Measurements from ENCODE around the gene LYPLAL1.

LYPLAL1 gene

DNA sequence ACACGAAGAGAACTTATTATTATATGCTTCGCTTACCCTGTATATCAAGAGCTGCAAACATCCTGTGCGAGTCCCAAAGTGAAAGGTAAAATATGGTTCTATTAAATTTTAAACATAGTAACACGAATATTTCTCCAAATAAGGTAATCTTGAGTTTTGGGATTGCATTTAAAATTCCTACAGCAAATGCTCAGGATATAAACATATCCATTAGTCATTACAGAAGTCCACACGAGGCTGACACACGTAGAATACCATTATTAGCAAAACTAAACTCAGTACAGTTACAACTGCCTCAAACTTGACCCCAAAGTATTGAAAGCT lies 282 bp upstream of the LYPLAL1 start:
- no peak overlapping the region; the same call in 1 of the 2 replicates for H3K4me3 ChIP-seq (ENCODE audit: control insufficient read depth, low read depth, low read length)
- TF ChIP-seq CTCF (IDR thresholded peaks at IDR 0.05; ENCODE audit: control insufficient read depth, insufficient read depth, low read depth, low read length, missing control alignments) = no peak

GRCh38 chr1:219174460-219175211 lies 958 bp downstream of the LYPLAL1 start:
- no peak for TF ChIP-seq CTCF (IDR thresholded peaks at IDR 0.05; ENCODE audit: control insufficient read depth, insufficient read depth, low read depth, low read length, missing control alignments)
- H3K4me3 ChIP-seq (ENCODE audit: control insufficient read depth, low read depth, low read length) = peak overlapping the region; percentile 74
- DNase-seq (ENCODE audit: low read depth) = peak; percentile 60

More for the DNA sequence above, 282 bp upstream of the LYPLAL1 start:
- no peak for DNase-seq (ENCODE audit: low read depth)

- no peak for DNase-seq (ENCODE audit: low read depth)
- no peak for TF ChIP-seq CTCF (IDR thresholded peaks at IDR 0.05; ENCODE audit: control insufficient read depth, insufficient read depth, low read depth, low read length, missing control alignments)
Measured at GRCh38 chr1:219175212-219175564, 1.5 kb downstream of the LYPLAL1 start.

DNA sequence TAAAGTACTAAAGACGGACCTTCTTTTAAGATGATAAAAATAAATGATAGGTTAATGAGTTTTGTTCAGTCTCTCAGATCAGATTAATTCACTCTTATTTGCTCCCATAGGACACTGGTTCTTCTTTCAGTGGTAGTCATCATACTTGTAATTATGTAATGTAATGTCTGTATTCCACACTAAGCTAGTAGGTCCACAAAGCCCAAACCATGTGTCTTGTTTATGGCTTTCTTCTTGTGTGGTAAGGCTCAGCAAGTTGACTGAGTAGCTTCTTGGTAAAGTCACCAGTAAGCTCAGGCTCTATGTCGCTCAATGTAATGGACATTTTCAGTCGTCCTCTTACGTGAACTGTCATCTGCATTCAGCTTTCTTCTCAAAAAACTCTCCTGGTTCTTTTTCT lies 2.5 kb downstream of the LYPLAL1 start:
- DNase-seq (ENCODE audit: low read depth) = no peak
- no peak for TF ChIP-seq CTCF (IDR thresholded peaks at IDR 0.05; ENCODE audit: control insufficient read depth, insufficient read depth, low read depth, low read length, missing control alignments)
- H3K4me3 ChIP-seq (ENCODE audit: control insufficient read depth, low read depth, low read length) = no peak overlapping the region

More at GRCh38 chr1:219175212-219175564, 1.5 kb downstream of the LYPLAL1 start:
- H3K4me3 ChIP-seq (ENCODE audit: control insufficient read depth, low read depth, low read length) = peak overlapping the region; percentile 74

- no peak overlapping the region for H3K4me3 ChIP-seq (ENCODE audit: control insufficient read depth, low read depth, low read length)
- DNase-seq (ENCODE audit: low read depth) = no peak
- no peak for TF ChIP-seq CTCF (IDR thresholded peaks at IDR 0.05; ENCODE audit: control insufficient read depth, insufficient read depth, low read depth, low read length, missing control alignments)
Measured at GRCh38 chr1:219177363-219177762, 3.7 kb downstream of the LYPLAL1 start.

GRCh38 chr1:219177940-219178339 lies 4.3 kb downstream of the LYPLAL1 start:
- H3K4me3 ChIP-seq (ENCODE audit: control insufficient read depth, low read depth, low read length) = no peak overlapping the region
- no peak for TF ChIP-seq CTCF (IDR thresholded peaks at IDR 0.05; ENCODE audit: control insufficient read depth, insufficient read depth, low read depth, low read length, missing control alignments)

More at GRCh38 chr1:219177940-219178339, 4.3 kb downstream of the LYPLAL1 start:
- DNase-seq (ENCODE audit: low read depth) = no peak
